ES-I3 (cell line): ENCODE data around the gene SMARCAL1.
A peak's percentile ranks its signal among the peaks of the same experiment; 100 is the strongest.

Experiments used
- H3K36me3 ChIP-seq: 2 replicates; pipeline ENCODE4 v1.6.1; 2013; ENCODE audit warnings: mild to moderate bottlenecking, low read length, control low read depth, moderate library complexity; ENCODE audit not compliant: insufficient read depth
- H3K4me1 ChIP-seq: 2 replicates; pipeline ENCODE4 v1.6.1; 2013; ENCODE audit warnings: mild to moderate bottlenecking, control low read depth, low read length; ENCODE audit not compliant: insufficient read depth
- H3K9ac ChIP-seq: 2 replicates; pipeline ENCODE4 v1.6.1; 2013; ENCODE audit warnings: low read depth, mild to moderate bottlenecking, low read length, moderate library complexity
- H3K9me3 ChIP-seq: 2 replicates; pipeline ENCODE4 v1.6.1; 2013; ENCODE audit warnings: mild to moderate bottlenecking, low read length, moderate library complexity; ENCODE audit not compliant: control insufficient read depth, insufficient read depth

SMARCAL1 gene

DNA sequence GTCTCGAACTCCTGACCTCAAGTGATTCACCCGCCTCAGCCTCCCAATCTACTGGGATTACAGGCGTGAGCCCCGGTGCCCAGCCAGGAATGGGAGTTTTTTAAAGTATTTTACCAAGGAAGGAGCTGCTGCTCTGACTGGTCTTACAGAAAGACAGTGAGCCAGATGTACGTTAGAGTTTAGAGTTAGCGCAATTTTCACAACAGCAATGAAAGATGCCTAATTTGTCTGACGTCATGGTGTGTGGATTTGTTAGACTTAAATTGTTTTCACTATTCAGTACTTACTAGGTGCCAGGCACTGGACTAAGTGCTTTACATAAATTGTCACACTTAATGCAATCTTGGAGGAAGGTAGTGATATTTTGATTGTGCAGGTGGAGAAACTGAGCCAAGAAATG lies 74.0 kb downstream of the SMARCAL1 start:
- H3K36me3 ChIP-seq: no peaks in the 10 kb centered on the region
- no peaks in the 10 kb centered on the region for H3K4me1 ChIP-seq
- no peak overlapping the region for H3K9ac ChIP-seq
- no peaks in the 10 kb centered on the region for H3K9me3 ChIP-seq

DNA sequence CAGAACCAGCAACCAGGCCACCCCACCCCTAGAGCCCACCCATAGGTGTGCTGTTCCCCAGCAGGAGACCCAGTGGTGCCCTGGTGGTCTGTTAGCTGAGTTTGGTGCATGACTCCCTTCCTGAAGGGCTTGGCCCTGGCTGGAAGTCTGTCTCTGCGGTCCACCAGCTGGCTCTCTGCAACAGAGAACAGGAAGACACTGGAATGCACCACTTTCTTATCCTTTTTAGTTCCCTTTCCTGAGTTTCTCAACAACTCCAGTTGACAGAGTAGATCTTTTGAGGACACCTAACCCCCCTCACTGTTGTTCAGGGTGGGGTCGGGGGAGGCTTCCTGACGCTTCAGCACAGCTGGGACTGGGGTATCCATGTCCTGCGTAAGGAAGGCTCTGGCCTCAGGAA lies 74.4 kb downstream of the SMARCAL1 start:
- H3K4me1 ChIP-seq: no peaks in the 10 kb centered on the region
- no peaks in the 10 kb centered on the region for H3K36me3 ChIP-seq
- H3K9ac ChIP-seq: no peak overlapping the region
- H3K9me3 ChIP-seq: no peaks in the 10 kb centered on the region

- Histone ChIP-seq H3K9me3 (no peaks in the 10 kb centered on the region), H3K4me1 (no peaks in the 10 kb centered on the region; the same call in 1 of the 2 replicates), H3K36me3 (no peaks in the 10 kb centered on the region), H3K9ac (no peak overlapping the region)
These were observed 77.8 kb downstream of the SMARCAL1 start for GRCh38 chr2:216490061-216490460.

GRCh38 chr2:216491793-216492596 lies 79.7 kb downstream of the SMARCAL1 start:
- no peaks in the 10 kb centered on the region; the same call in 1 of the 2 replicates for H3K4me1 ChIP-seq
- no peak overlapping the region for H3K9ac ChIP-seq
- no peaks in the 10 kb centered on the region for H3K9me3 ChIP-seq
- H3K36me3 ChIP-seq: no peaks in the 10 kb centered on the region

DNA sequence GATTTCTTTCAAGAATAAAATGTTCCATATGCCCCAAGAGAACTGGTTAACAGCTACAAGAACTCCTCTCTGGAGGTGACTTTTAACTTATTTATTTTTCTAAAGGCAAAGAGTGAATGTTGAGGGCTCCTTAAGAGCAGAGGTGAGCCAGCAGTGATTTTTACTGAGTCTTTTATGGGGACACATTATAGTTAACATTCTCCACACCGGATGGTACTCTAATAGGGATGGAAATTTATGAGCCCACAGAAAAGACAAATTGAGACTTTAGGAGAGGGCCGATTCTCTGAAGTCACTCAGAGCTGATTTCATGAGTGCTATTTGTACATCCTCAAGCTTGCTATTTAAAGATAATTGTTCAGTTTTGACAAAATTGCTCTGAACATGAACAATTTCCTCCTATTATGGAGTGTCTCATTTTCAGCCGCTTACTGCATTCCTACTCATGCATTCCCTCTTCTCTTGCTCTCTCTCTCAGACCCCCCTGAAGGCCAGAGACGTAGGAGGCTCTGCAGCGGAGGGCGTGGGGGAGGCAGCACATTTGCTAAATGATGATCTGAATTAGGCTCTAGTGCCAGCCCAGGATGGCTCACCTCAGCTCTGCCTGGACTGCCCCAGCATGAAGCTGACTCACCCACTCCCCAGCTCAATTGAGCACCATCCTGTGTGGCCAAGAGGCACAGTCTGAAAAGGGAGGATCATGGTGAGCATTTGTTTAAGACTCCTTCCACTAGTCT lies 80.5 kb downstream of the SMARCAL1 start:
- Histone ChIP-seq H3K4me1 (no peaks in the 10 kb centered on the region; the same call in 1 of the 2 replicates), H3K9me3 (no peaks in the 10 kb centered on the region), H3K9ac (no peak overlapping the region), H3K36me3 (no peaks in the 10 kb centered on the region)

- no peak overlapping the region for H3K9ac ChIP-seq
- H3K9me3 ChIP-seq: no peaks in the 10 kb centered on the region
- H3K36me3 ChIP-seq: no peaks in the 10 kb centered on the region
- H3K4me1 ChIP-seq: no peaks in the 10 kb centered on the region; the same call in 1 of the 2 replicates
These were observed 81.0 kb downstream of the SMARCAL1 start for GRCh38 chr2:216493334-216493685.

DNA sequence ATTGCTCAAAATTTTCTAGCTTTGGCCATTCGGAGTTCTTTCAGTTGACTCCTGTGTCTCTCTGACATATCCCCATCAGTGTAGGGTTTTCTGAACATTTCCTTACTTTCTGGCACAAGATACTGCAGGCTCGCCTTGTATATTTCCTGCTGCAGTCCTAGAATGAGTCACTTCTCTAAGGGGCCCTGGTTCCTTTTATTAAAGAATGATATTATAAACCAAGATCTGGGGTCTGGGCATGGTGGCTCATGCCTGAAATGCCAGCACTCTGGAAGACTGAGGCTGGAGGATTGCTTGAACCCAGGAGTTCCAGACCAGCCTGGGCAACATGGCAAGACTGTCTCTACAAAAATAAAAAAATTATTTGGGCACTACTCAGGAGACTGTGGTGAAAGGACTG lies 83.4 kb downstream of the SMARCAL1 start:
- H3K9ac ChIP-seq: no peak overlapping the region
- H3K36me3 ChIP-seq: peaks cover 15% of the 10 kb centered on the region
- no peaks in the 10 kb centered on the region for H3K9me3 ChIP-seq
- peaks cover 8% of the 10 kb centered on the region for H3K4me1 ChIP-seq

GRCh38 chr2:216497382-216498069 lies 85.2 kb downstream of the SMARCAL1 start:
- Histone ChIP-seq H3K36me3 (peaks cover 33% of the 10 kb centered on the region), H3K4me1 (peaks cover 12% of the 10 kb centered on the region), H3K9ac (peak overlapping the region; percentile 96), H3K9me3 (no peaks in the 10 kb centered on the region)

GRCh38 chr2:216498070-216498378 lies 85.7 kb downstream of the SMARCAL1 start:
- Histone ChIP-seq H3K36me3 (peaks cover 38% of the 10 kb centered on the region), H3K9ac (peak overlapping the region; percentile 96), H3K9me3 (no peaks in the 10 kb centered on the region), H3K4me1 (peaks cover 12% of the 10 kb centered on the region)

DNA sequence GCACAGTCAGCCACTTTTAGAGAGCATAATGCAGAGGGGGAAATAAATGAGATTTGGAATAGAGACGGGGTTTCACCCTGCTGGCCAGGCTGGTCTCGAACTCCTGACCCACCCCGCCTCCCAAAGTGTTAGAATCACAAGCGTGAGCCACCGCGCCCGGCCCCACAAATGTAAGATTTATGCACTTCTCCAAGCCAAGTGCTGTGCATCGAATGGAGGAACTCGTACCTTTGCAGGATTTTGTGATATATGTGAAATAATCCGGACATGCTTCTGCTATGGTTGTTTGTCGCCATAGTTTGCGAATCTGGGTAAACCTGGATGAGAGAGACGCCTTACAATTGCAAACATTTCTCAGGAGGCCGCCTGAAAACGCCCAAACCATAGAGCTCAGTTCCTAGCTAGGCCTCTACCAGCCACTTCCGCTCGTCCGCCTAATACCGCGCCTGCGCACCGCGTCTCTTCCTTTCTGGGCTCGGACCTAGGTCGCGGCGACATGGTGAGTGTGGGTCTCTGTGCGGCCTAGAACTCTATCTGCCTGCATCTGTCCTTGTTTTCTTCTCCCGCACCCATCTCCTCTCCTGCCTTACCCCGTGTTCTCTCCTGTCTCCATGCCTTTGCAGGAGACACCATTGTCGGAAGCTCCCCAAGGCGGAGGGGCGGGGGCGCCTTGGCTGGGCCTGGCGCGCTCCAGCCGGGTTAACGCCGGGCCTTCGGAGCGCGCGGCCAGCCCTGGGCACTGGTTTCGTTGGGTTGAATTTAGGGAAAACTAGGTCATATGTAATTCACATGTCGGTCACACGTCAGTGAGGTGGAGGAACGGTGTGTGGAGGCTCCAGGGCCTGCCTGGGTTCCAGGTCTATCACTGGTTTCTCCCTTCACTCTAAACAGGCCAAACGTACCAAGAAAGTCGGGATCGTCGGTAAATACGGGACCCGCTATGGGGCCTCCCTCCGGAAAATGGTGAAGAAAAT lies 86.4 kb downstream of the SMARCAL1 start, which contains the start of gene RPL37A:
TSS of gene RPL37A (plus strand) at position 466 of the 974 bp plus-strand sequence. CDS start at position 497, 31 bp downstream.
- Histone ChIP-seq H3K36me3 (peaks cover 42% of the 10 kb centered on the region), H3K9me3 (no peaks in the 10 kb centered on the region), H3K9ac (peak within 1 kb of the TSS; percentile 96), H3K4me1 (peaks cover 12% of the 10 kb centered on the region)

DNA sequence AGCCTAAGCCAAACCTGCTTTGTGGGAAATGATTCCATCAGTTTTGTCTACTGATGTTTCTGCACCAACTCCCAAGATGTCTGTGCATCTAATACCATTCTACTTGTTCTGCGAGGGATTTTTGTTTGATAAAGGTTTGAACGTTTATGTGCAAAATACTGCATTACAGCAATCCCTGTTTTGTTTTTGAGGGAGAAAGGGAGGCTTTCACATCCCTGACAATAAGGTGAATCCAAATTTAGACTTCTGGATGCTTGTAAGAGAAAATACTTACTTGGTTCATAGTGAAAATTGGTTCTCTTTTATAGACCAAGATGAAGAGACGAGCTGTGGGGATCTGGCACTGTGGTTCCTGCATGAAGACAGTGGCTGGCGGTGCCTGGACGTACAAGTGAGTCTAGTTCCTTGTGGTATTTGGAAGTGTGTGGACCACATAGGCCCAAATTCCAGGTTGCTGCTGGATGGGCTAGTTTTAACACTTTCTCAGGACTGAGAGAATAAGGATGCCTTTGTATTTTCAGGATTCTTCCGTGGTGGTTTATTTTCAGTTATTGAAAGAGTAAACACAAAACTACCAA lies 87.4 kb downstream of the SMARCAL1 start:
- Histone ChIP-seq H3K36me3 (peaks cover 49% of the 10 kb centered on the region), H3K9me3 (no peaks in the 10 kb centered on the region), H3K4me1 (peaks cover 12% of the 10 kb centered on the region), H3K9ac (peak overlapping the region; percentile 96)

DNA sequence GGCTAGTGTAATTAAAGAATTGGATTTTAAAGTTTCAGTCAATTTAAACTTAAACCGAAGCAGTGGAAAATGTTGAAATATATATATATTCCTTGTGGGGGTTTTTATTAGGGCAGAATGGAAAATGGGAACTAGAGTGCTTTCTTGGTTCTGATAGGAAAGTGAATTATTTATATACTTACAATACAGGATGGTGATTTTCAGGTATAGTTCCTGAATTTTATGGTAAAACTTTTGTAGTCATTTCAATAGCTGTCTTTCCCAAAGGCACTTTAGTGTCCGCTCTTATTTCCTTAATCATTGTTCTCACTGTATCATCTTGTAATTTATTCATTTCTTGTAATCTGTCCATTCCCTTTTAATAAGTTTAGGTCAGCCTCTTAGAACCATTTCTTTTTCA lies 88.3 kb downstream of the SMARCAL1 start:
- H3K36me3 ChIP-seq: peaks cover 49% of the 10 kb centered on the region
- H3K9me3 ChIP-seq: no peaks in the 10 kb centered on the region
- peaks cover 12% of the 10 kb centered on the region for H3K4me1 ChIP-seq
- peak overlapping the region; percentile 96; the same call in 1 of the 2 replicates for H3K9ac ChIP-seq

DNA sequence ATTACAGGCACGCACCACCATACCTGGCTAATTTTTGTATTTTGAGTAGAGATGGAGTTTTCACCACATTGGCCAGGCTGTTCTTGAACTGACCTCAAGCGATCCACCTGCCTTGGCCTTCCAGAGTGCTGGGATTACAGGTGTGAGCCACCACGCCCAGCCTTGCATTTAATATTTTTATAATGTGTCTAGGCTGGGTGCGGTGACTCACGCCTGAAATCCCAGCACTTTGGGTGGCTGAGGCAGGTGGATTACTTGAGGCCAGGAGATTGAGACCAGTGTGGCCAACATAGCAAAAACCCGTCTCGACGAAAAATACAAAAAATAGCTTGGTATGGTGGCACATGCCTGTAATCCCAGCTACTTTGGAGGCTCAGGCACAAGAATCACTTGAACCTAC lies 89.6 kb downstream of the SMARCAL1 start:
- Histone ChIP-seq H3K36me3 (peaks cover 49% of the 10 kb centered on the region), H3K9ac (no peak overlapping the region), H3K4me1 (peaks cover 12% of the 10 kb centered on the region), H3K9me3 (no peaks in the 10 kb centered on the region)
